Stimulated activated CD4-positive, alpha-beta T cell treated with anti-CD3 and anti-CD28 coated beads, Interleukin-12 subunit alpha, Interleukin-12 subunit beta, amount 100 ng/mL, for 4 hours (primary cell): ENCODE measurements around the gene RAB14.

Source experiments
- DNase-seq: peaks from one replicate; pipeline ENCODE4 v3.0.0-alpha.2; 2020

Gene RAB14

DNA sequence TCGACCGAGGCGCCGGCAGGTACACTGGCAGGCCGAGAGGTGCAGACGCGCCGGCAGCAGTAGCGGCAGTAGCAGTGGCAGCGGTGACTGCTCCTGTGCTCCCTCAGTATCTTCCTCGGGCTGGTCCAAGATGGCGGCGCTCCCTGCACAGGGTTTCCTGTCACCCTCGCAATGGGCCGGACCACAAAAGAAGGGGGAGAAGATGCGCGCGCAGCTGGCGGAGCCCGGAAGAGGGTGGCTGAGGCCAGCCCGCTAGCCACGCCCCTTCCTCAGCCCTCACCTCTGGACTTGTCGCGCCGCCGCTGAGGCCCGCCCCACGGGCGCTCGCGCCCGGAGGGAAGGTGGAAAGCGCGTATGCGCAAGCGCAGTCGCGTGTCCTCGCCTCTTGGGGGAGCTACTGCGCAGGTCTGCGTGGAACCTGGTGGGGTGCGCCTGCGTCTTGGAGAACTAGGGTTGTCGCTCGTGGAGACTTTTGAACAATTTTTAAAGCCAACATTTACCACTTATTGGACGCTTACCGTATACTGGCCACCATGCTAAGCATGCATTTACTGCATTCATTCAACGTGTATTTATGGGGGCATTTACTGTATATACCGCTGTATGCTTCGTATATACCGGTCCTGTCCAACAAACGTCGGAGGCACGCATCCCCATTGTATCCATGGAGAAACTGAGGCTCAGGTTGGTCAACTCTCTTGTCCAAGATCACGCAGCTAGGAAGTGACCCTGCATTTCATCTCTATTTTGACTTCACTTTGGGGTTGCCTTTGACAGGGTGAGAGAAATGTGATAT is at the start of gene RAB14:
TSS of gene RAB14 (minus strand) at position 132 of the 796 bp plus-strand sequence. CDS start 8,457 bp downstream, outside the sequence.
- peak; percentile 100 for DNase-seq

DNA sequence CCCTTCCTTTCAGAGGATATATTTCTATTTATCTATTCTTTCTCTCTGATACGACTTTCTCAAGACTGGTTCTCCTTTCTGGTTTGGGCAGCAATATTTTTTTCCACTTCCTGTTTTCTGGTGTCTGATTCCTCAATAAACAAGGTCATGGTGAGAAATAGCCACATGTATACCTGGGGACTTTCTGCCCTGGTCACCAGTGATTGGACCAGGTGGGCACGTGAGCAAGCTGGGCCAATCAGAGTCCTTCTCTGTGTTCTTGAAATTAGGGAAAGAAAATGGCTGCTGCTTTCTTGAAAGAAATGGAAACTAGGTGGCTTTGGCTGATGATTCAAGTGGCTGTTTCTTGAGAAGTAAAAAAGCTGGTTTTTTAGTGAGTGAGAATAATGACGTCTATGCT is 47.9 kb upstream of the RAB14 start:
- DNase-seq: no peak

- no peak for DNase-seq
Measured at GRCh38 chr9:121246821-121247561, 45.3 kb upstream of the RAB14 start.

DNA sequence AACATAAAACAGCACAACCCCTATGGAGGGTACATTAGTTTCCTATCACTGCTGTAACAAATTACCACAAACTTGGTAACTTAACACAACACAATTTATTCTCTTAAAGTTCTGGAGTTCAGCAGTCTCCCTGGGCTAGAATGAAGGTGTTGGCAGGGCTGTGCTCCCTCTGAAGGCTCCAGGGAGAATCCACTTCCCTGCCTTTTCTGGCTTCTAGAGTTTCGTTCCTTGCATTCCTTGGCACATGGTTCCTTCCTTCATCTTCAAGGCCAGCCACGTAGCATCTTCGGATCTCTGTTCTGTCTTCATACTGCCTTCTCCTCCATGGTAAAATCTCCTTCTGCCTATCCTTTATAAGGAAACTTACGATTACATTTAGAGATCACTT is 41.3 kb upstream of the RAB14 start:
- no peak for DNase-seq

GRCh38 chr9:121242219-121242958 is 40.7 kb upstream of the RAB14 start:
- DNase-seq: no peak

DNA sequence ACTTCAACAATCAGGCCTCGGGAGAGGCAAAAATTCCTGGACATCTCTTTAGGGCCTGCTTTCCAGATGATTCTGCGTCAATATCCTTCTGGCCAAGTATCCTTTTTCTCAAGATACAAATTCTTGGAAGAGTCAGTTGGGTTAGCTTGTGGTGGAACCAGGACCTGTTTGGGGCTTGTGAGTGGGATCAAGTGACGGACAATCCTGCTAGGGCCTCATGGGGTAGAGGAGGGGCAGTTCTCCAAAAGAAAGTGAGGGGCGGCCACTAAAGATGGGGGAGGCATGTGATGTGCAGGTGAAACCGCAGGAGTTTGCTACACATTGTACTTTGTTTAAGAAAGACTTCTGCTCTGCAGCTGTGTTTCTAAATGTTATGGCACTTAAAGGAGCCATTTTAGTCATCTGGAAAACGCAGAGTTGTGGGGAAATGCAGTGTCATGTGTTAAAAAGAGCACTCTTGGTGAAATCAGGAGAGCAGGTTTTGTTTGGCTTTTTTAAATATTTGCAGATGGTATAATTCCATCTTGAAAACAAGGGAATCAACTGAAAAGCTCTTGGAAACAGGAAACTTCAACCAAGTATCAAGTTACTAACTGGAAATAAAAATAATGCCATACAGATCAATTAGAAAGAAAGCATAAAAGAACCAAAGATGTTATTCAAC is 38.9 kb upstream of the RAB14 start:
- DNase-seq: no peak

DNA sequence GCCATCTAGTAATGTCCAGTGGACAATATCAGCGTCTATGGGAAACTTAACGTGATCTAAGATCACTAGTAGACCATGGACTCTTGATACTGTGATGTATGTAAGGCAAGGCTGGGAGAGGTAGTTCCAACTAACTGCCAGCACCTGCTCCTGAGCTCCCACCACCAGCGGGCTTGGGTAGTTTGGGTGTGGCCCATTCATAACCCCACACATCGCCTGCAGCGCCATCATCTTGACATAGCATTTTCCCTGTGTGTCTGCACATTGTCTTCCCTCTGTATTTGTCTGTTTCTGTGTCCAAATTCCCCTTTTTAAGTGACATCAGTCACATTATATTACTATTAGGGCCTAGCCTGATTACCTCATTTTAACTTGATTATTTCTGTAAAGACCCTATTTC is 38.2 kb upstream of the RAB14 start:
- no peak for DNase-seq

GRCh38 chr9:121239071-121239470 is 37.4 kb upstream of the RAB14 start:
- DNase-seq: no peak

DNA sequence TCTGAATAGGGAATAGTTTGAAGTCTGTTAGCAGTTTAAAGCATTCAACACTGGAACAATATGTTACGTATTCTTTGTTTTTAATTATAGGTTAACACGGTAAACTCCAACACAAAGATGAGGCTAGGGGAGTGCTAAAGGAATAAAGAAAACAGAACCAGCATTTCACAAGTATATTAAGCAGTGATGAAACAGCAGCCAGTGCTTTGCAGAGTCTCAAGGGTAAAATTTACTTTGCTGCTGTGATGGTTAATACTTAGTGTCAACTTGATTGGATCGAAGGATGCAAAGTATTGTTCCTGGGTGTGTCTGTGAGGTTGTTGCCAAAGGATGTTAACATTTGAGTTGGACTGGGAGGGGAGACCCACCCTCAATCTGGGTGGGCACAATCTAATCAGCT is 36.2 kb upstream of the RAB14 start:
- no peak for DNase-seq

GRCh38 chr9:121235512-121235911 is 33.8 kb upstream of the RAB14 start:
- DNase-seq: no peak

DNA sequence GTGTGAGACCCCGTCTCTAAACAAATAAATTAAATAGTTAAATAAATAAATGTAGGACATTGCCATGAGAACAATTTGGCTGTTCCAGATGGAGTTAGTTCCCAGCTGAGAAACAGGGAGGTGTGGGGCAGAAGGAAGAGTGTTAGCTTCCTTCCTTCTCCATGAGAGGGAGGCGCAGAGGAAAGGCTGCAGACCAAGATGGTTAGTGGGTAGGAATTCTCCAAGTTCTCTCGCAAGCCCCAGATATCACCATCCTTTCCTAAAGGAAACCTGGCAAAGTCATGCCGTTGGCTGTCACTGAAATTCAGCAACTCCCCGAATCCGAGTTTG is 33.1 kb upstream of the RAB14 start:
- no peak for DNase-seq

GRCh38 chr9:121233906-121234831 is 32.5 kb upstream of the RAB14 start:
- no peak for DNase-seq

DNA sequence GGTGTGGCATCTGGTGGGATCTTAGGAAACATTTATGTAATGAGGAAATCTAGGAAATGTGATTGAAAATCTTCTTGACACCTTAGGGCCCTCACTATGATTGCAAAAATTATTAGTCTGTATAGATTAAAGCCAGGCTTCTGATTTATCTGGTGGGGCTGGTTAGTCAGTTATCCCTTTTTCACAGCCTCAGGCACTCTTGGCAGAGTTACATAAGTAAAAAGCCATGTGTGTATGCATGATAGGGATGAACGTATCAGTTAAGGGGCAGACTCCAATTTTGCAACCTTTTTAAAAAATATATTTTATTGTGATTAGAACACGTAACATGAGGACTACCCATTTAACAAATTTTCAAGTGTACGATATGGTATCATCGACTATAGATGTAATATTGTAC is 30.6 kb upstream of the RAB14 start:
- DNase-seq: no peak

- DNase-seq: no peak
Measured at GRCh38 chr9:121230256-121230655, 28.6 kb upstream of the RAB14 start.

- no peak for DNase-seq
Measured at GRCh38 chr9:121227862-121228261, 26.2 kb upstream of the RAB14 start.

DNA sequence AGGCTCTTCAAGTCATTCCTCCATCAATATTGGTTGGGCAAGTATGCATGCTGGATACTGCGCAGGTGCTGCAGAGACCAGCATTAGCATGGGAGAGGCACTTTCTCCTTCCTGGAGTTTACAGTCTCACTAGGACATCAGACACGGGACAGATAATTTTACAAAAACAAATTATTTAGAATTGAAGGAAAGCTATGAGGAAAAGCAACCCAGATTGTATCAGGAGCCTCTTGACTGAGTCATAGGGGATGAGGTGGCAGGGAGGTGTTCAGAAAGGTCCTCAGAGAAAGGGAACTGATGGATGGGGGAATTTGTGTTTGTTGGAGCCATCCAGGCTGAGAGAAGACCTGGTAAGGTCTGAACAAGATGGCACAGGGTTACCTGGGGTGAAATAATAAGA is 24.5 kb upstream of the RAB14 start:
- no peak for DNase-seq

- DNase-seq: no peak
Measured at GRCh38 chr9:121225240-121225639, 23.6 kb upstream of the RAB14 start.

DNA sequence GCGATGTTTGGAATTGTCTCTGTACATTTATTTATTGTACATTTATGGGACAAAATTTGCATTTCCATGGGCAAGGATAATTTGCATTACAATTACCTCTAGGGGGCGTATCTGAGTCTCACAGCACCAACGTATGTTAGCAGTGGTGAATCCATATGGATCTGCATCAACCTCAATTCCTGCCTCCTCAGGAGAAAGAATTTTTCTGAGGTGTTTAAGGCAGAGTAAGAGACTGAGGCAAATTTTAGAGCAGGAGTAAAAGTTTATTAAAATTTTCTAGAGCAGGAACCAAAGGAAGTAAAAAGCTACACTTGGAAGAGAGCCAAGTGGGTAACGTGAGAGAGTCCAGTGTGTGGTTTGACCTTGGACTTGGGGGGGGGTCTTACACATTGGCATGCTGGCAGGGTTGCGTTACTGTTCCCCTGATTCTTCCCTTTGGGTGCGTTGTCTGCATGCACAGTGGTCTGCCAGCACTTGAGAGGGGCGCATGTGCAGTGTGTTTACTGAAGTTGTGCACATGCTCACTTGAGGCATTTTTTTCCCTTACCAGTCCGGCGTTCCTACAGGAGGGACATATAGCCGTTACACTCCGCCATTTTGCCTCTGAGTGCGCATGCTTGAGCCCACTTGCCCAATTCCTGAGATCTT is 21.0 kb upstream of the RAB14 start:
- no peak for DNase-seq

GRCh38 chr9:121221664-121222055 is 20.0 kb upstream of the RAB14 start:
- DNase-seq: no peak

- no peak for DNase-seq
Measured at GRCh38 chr9:121220996-121221663, 19.5 kb upstream of the RAB14 start.

GRCh38 chr9:121219530-121219929 is 17.9 kb upstream of the RAB14 start:
- no peak for DNase-seq
